Activated CD4-positive, alpha-beta T cell treated with anti-CD3 and anti-CD28 coated beads for 36 hours (primary cell): ENCODE data around the gene AGBL3. TPM values are rescaled to one million over a fixed set of nuclear protein-coding genes. Genes with fewer than 3 reads are reported as not detected.
A peak's percentile ranks its signal among the peaks of the same experiment; 100 is the strongest.

Experiments used
- ATAC-seq: fragments of 200-7000 bp; cut with Tn5 transposase; one replicate; pipeline ENCODE4 v1.10.0; 2021; ENCODE audit warnings: mild to moderate bottlenecking, moderate library complexity
- CTCF ChIA-PET: fragments of 350-600 bp; sonication (Branson Sonifier 250); formaldehyde crosslinking; loops from one replicate; lab custom pipeline; 2021; ENCODE audit warnings: antibody characterized with exemption; lab: Charles Lee
- POLR2A ChIA-PET: fragments of 350-600 bp; sonication (Branson Sonifier 250); formaldehyde crosslinking; loops from one replicate; lab custom pipeline; 2021; ENCODE audit warnings: antibody characterized with exemption, inconsistent platforms; lab: Charles Lee
- DNase-seq: peaks from one replicate; pipeline ENCODE4 v3.0.0-alpha.2; 2020
- H3K27ac Mint-ChIP-seq: one replicate; pipeline ENCODE4 v1.8.0; 2021; ENCODE audit warnings: mixed read lengths
- H3K27me3 Mint-ChIP-seq: one replicate; pipeline ENCODE4 v1.8.0; 2021; ENCODE audit warnings: mixed read lengths
- H3K36me3 Mint-ChIP-seq: one replicate; pipeline ENCODE4 v1.8.0; 2021; ENCODE audit warnings: low read depth, mixed read lengths
- H3K4me1 Mint-ChIP-seq: one replicate; pipeline ENCODE4 v1.8.0; 2021; ENCODE audit warnings: mixed read lengths
- H3K4me3 Mint-ChIP-seq: one replicate; pipeline ENCODE4 v1.8.0; 2021; ENCODE audit warnings: mild to moderate bottlenecking, moderate library complexity, mixed read lengths
- H3K9me3 Mint-ChIP-seq: one replicate; pipeline ENCODE4 v1.8.0; 2021; ENCODE audit warnings: low read depth, mixed read lengths
- intact Hi-C, 2 experiments: fragments of 100-400 bp; cut with DNase I in 1 of 2; cut with micrococcal nuclease in 1 of 2; formaldehyde crosslinking; loops; one replicate each; pipeline versions ENCODE4 v1.14.2 to v1.15.1; 2022 to 2024; cut with DNase I, micrococcal nuclease
- total RNA-seq, 2 experiments: library from RNA; stranded (reverse); gene quantifications; one replicate each; pipeline ENCODE4 v1.2.3, GENCODE V29; 2021

The AGBL3 gene
- total RNA-seq, 2 experiments from 2014 or later = 2.1 to 2.2 TPM

GRCh38 chr7:135150072-135150782 lies 163.9 kb downstream of the AGBL3 start:
- Mint-ChIP-seq H3K27ac (no peak overlapping the region), H3K4me3 (peak overlapping the region; percentile 79), H3K4me1 (peaks cover 60% of the 10 kb centered on the region), H3K9me3 (peaks cover 20% of the 10 kb centered on the region), H3K27me3 (no peaks in the 10 kb centered on the region), H3K36me3 (peaks cover 42% of the 10 kb centered on the region)
- POLR2A ChIA-PET = interaction anchor here (1.2 kb wide), 1 partner anchor 14 kb away, joined by 4 read pairs; no protein-coding TSS in a partner anchor
- intact Hi-C loops = no loop called here
- CTCF ChIA-PET = interaction anchor here (1.1 kb wide), 1 partner anchor 11 kb away, joined by 4 read pairs; no protein-coding TSS in a partner anchor
- ATAC-seq = no peak
- no peak for DNase-seq

- Mint-ChIP-seq H3K27me3 (no peaks in the 10 kb centered on the region), H3K4me1 (peaks cover 53% of the 10 kb centered on the region), H3K36me3 (peaks cover 47% of the 10 kb centered on the region), H3K27ac (peak overlapping the region; percentile 3), H3K4me3 (no peak overlapping the region), H3K9me3 (peaks cover 27% of the 10 kb centered on the region)
- ATAC-seq (no peak), DNase-seq (no peak)
- intact Hi-C loops = no loop called here
- ChIA-PET CTCF (interaction anchor here (0.6 to 1.1 kb wide), 4 partner anchors 10 to 503 kb away, joined by 3 to 4 read pairs (median 3); no protein-coding TSS in a partner anchor), POLR2A (interaction anchor here (1.2 kb wide), 1 partner anchor 13 kb away, joined by 4 read pairs; no protein-coding TSS in a partner anchor)
These were observed 164.8 kb downstream of the AGBL3 start for GRCh38 chr7:135151132-135151531.

- Mint-ChIP-seq H3K4me3 (no peak overlapping the region), H3K9me3 (peaks cover 31% of the 10 kb centered on the region), H3K36me3 (peaks cover 51% of the 10 kb centered on the region), H3K27me3 (no peaks in the 10 kb centered on the region), H3K27ac (peak overlapping the region; percentile 23), H3K4me1 (peaks cover 49% of the 10 kb centered on the region)
- no peak for ATAC-seq
- no peak for DNase-seq
- intact Hi-C loops = no loop called here
- ChIA-PET CTCF (interaction anchor here (0.6 to 1.1 kb wide), 4 partner anchors 32 to 503 kb away, joined by 3 read pairs; no protein-coding TSS in a partner anchor), POLR2A (interaction anchor here (0.6 to 1.2 kb wide), 2 partner anchors 12 to 440 kb away, joined by 3 to 4 read pairs; no protein-coding TSS in a partner anchor)
These were observed 165.2 kb downstream of the AGBL3 start for GRCh38 chr7:135151533-135151932.

GRCh38 chr7:135152442-135152841 lies 166.1 kb downstream of the AGBL3 start:
- peaks cover 46% of the 10 kb centered on the region for H3K4me1 Mint-ChIP-seq
- peaks cover 61% of the 10 kb centered on the region for H3K36me3 Mint-ChIP-seq
- intact Hi-C loops = no loop called here
- ChIA-PET CTCF (interaction anchor here (0.8 kb wide), 1 partner anchor 165 kb away, joined by 3 read pairs; no protein-coding TSS in a partner anchor), POLR2A (no interaction called here)
- no peaks in the 10 kb centered on the region for H3K27me3 Mint-ChIP-seq
- peaks cover 38% of the 10 kb centered on the region for H3K9me3 Mint-ChIP-seq
- ATAC-seq = no peak
- DNase-seq = no peak
- H3K4me3 Mint-ChIP-seq = no peak overlapping the region
- no peak overlapping the region for H3K27ac Mint-ChIP-seq

GRCh38 chr7:135154734-135155133 lies 168.4 kb downstream of the AGBL3 start:
- H3K36me3 Mint-ChIP-seq = peaks cover 69% of the 10 kb centered on the region
- peaks cover 45% of the 10 kb centered on the region for H3K4me1 Mint-ChIP-seq
- no peaks in the 10 kb centered on the region for H3K27me3 Mint-ChIP-seq
- peaks cover 40% of the 10 kb centered on the region for H3K9me3 Mint-ChIP-seq
- no peak overlapping the region for H3K4me3 Mint-ChIP-seq
- ATAC-seq (no peak), DNase-seq (no peak)
- H3K27ac Mint-ChIP-seq = no peak overlapping the region
- POLR2A ChIA-PET = no interaction called here
- intact Hi-C loops = no loop called here
- CTCF ChIA-PET = interaction anchor here (1.0 kb wide), 1 partner anchor 14 kb away, joined by 4 read pairs; no protein-coding TSS in a partner anchor

GRCh38 chr7:135156290-135156689 lies 170.0 kb downstream of the AGBL3 start:
- DNase-seq (no peak), ATAC-seq (no peak)
- no peaks in the 10 kb centered on the region for H3K27me3 Mint-ChIP-seq
- no peak overlapping the region for H3K27ac Mint-ChIP-seq
- ChIA-PET POLR2A (interaction anchor here (0.7 kb wide), 1 partner anchor 724 kb away, joined by 4 read pairs; no protein-coding TSS in a partner anchor), CTCF (interaction anchor here (0.5 kb wide), 1 partner anchor 55 kb away, joined by 3 read pairs; the partner anchor contains the start of gene WDR91)
- peaks cover 75% of the 10 kb centered on the region for H3K36me3 Mint-ChIP-seq
- intact Hi-C loops = no loop called here
- peaks cover 40% of the 10 kb centered on the region for H3K9me3 Mint-ChIP-seq
- peaks cover 45% of the 10 kb centered on the region for H3K4me1 Mint-ChIP-seq
- H3K4me3 Mint-ChIP-seq = no peak overlapping the region

- peaks cover 80% of the 10 kb centered on the region for H3K36me3 Mint-ChIP-seq
- DNase-seq (no peak), ATAC-seq (no peak)
- no peaks in the 10 kb centered on the region for H3K27me3 Mint-ChIP-seq
- H3K4me3 Mint-ChIP-seq = no peak overlapping the region
- H3K4me1 Mint-ChIP-seq = peaks cover 45% of the 10 kb centered on the region
- ChIA-PET POLR2A (interaction anchor here (1.2 to 1.7 kb wide), 3 partner anchors 9 to 11 kb away, joined by 3 to 6 read pairs (median 4); partner anchors contain the start of gene TMEM140), CTCF (interaction anchor here (1.1 to 1.5 kb wide), 3 partner anchors 10 to 13 kb away, joined by 4 read pairs; partner anchors contain the start of gene TMEM140)
- intact Hi-C loops = no loop called here
- H3K9me3 Mint-ChIP-seq = peaks cover 44% of the 10 kb centered on the region
- no peak overlapping the region for H3K27ac Mint-ChIP-seq
These were observed 171.9 kb downstream of the AGBL3 start for GRCh38 chr7:135158141-135158655.

- no peaks in the 10 kb centered on the region for H3K27me3 Mint-ChIP-seq
- peaks cover 42% of the 10 kb centered on the region for H3K4me1 Mint-ChIP-seq
- peaks cover 77% of the 10 kb centered on the region for H3K36me3 Mint-ChIP-seq
- ATAC-seq (no peak), DNase-seq (no peak)
- ChIA-PET CTCF (interaction anchor here (1.3 to 1.5 kb wide), 2 partner anchors 10 to 12 kb away, joined by 4 read pairs; no protein-coding TSS in a partner anchor), POLR2A (interaction anchor here (1.2 kb wide), 1 partner anchor 11 kb away, joined by 4 read pairs; the partner anchor contains the start of gene TMEM140)
- H3K27ac Mint-ChIP-seq = peak overlapping the region; percentile 81
- intact Hi-C loops = no loop called here
- no peak overlapping the region for H3K4me3 Mint-ChIP-seq
- peaks cover 40% of the 10 kb centered on the region for H3K9me3 Mint-ChIP-seq
These were observed 172.6 kb downstream of the AGBL3 start for GRCh38 chr7:135158874-135159273.

GRCh38 chr7:135159359-135160085 lies 173.2 kb downstream of the AGBL3 start:
- peak overlapping the region; percentile 81 for H3K27ac Mint-ChIP-seq
- peak; percentile 52 for ATAC-seq
- no peak for DNase-seq
- H3K4me3 Mint-ChIP-seq = no peak overlapping the region
- ChIA-PET CTCF (interaction anchor here (1.3 to 1.8 kb wide), 4 partner anchors 10 to 30 kb away, joined by 3 to 8 read pairs (median 4); partner anchors contain the start of gene TMEM140), POLR2A (no interaction called here)
- H3K27me3 Mint-ChIP-seq = no peaks in the 10 kb centered on the region
- intact Hi-C loops = no loop called here
- H3K9me3 Mint-ChIP-seq = peaks cover 35% of the 10 kb centered on the region
- peaks cover 35% of the 10 kb centered on the region for H3K4me1 Mint-ChIP-seq
- peaks cover 76% of the 10 kb centered on the region for H3K36me3 Mint-ChIP-seq

GRCh38 chr7:135160098-135160857 lies 174.0 kb downstream of the AGBL3 start:
- H3K4me3 Mint-ChIP-seq = no peak overlapping the region
- peak overlapping the region; percentile 81 for H3K27ac Mint-ChIP-seq
- peaks cover 28% of the 10 kb centered on the region for H3K9me3 Mint-ChIP-seq
- DNase-seq (no peak), ATAC-seq (peak; percentile 49)
- ChIA-PET POLR2A (no interaction called here), CTCF (interaction anchor here (0.6 to 1.8 kb wide), 6 partner anchors 9 to 474 kb away, joined by 3 to 8 read pairs (median 4); partner anchors contain the start of gene TMEM140)
- H3K27me3 Mint-ChIP-seq = no peaks in the 10 kb centered on the region
- peaks cover 73% of the 10 kb centered on the region for H3K36me3 Mint-ChIP-seq
- intact Hi-C loops = no loop called here
- H3K4me1 Mint-ChIP-seq = peaks cover 32% of the 10 kb centered on the region
